Measurements from ENCODE around the gene KLC1.

DNA sequence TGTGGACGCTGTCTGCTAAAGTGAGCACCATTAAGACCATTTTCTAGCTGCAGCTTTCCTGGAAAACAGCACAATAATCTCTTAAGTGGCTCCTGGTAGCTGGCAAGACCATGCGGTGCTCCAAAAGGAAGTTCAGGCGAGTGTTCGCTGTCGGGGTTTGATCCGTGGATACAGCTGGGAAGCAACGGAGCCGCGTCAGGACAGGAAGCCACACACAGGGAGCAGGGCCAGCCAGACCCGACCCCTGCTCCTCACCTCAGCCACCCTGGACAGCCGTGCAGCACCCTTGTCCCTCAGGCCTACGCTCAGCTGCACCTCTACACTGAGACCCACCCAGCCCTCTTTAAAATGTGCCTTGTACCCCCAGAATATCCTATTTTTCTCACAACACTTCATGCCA lies 106.0 kb downstream of the KLC1 start:
- no peak for TF ChIP-seq POLR2AphosphoS5 (IDR thresholded peaks at IDR 0.05; ENCODE audit: low read depth, low read length)
- no peak for TF ChIP-seq POLR2A (IDR thresholded peaks at IDR 0.05; ENCODE audit: low read depth, low read length)
- TF ChIP-seq SPI1 (IDR thresholded peaks at IDR 0.05; ENCODE audit: low read depth, low read length): no peak
- TF ChIP-seq TAF1 (IDR thresholded peaks at IDR 0.05; ENCODE audit: low read depth, low read length): no peak

Measured in GM12891 (cell line).